Measurements from ENCODE around the gene CHRNA9. TPM values are rescaled to one million over a fixed set of nuclear protein-coding genes. Genes with fewer than 3 reads are reported as not detected.
"Not testable (repeated sequence)": the region's sequence is repeated elsewhere in the genome, so short reads cannot be mapped to it uniquely, and the experiment has no call there.

CHRNA9 gene
- not detected in 2 replicates for total RNA-seq
- long read RNA-seq = 0 reads

GRCh38 chr4:40334591-40335524 is at the start of gene CHRNA9:
Gene CHRNA9 (plus strand): TSS chr4:40335333. CDS start chr4:40335468, 135 bp downstream.
- no peak for DNase-seq (ENCODE audit: low read depth, low spot score)
- peaks cover 26% of the 10 kb centered on the region for H3K4me1 Mint-ChIP-seq
- no peak within 1 kb of the TSS for H3K27ac Mint-ChIP-seq (ENCODE audit: unreplicated experiment)
- no peak for TF ChIP-seq CTCF (conservative IDR thresholded peaks at IDR 0.05)
- no peaks in the 10 kb centered on the region for H3K27me3 Mint-ChIP-seq (ENCODE audit: low read depth)
- H3K4me3 Mint-ChIP-seq = no peak within 1 kb of the TSS
- H3K36me3 Mint-ChIP-seq (ENCODE audit: low read depth) = no peaks in the 10 kb centered on the region
- no peaks in the 10 kb centered on the region for H3K9me3 Mint-ChIP-seq

- Mint-ChIP-seq H3K9me3 (peaks cover 2% of the 10 kb centered on the region), H3K27me3 (ENCODE audit: low read depth) (peaks cover 5% of the 10 kb centered on the region), H3K27ac (ENCODE audit: unreplicated experiment) (no peak overlapping the region), H3K4me3 (no peak overlapping the region), H3K36me3 (ENCODE audit: low read depth) (no peaks in the 10 kb centered on the region), H3K4me1 (peaks cover 7% of the 10 kb centered on the region)
- DNase-seq (ENCODE audit: low read depth, low spot score) = no peak
- TF ChIP-seq CTCF (conservative IDR thresholded peaks at IDR 0.05) = no peak
These were observed 49.4 kb upstream of the CHRNA9 start for GRCh38 chr4:40285692-40286091.

GRCh38 chr4:40288566-40288965 is 46.6 kb upstream of the CHRNA9 start:
- no peak for DNase-seq (ENCODE audit: low read depth, low spot score)
- peaks cover 10% of the 10 kb centered on the region for H3K27me3 Mint-ChIP-seq (ENCODE audit: low read depth)
- peaks cover 6% of the 10 kb centered on the region for H3K9me3 Mint-ChIP-seq
- peaks cover 7% of the 10 kb centered on the region for H3K4me1 Mint-ChIP-seq
- no peaks in the 10 kb centered on the region for H3K36me3 Mint-ChIP-seq (ENCODE audit: low read depth)
- H3K4me3 Mint-ChIP-seq = no peak overlapping the region
- no peak for TF ChIP-seq CTCF (conservative IDR thresholded peaks at IDR 0.05)
- no peak overlapping the region for H3K27ac Mint-ChIP-seq (ENCODE audit: unreplicated experiment)

GRCh38 chr4:40289366-40290188 is 45.6 kb upstream of the CHRNA9 start:
- Mint-ChIP-seq H3K27me3 (ENCODE audit: low read depth) (peaks cover 10% of the 10 kb centered on the region), H3K27ac (ENCODE audit: unreplicated experiment) (no peak overlapping the region), H3K9me3 (peaks cover 6% of the 10 kb centered on the region), H3K4me1 (peaks cover 7% of the 10 kb centered on the region), H3K36me3 (ENCODE audit: low read depth) (no peaks in the 10 kb centered on the region), H3K4me3 (no peak overlapping the region)
- no peak for TF ChIP-seq CTCF (conservative IDR thresholded peaks at IDR 0.05)
- DNase-seq (ENCODE audit: low read depth, low spot score) = no peak

GRCh38 chr4:40290611-40291186 is 44.4 kb upstream of the CHRNA9 start:
- not testable (repeated sequence) for DNase-seq (ENCODE audit: low read depth, low spot score); H3K36me3 Mint-ChIP-seq (ENCODE audit: low read depth); H3K4me3 Mint-ChIP-seq; H3K9me3 Mint-ChIP-seq; H3K27ac Mint-ChIP-seq (ENCODE audit: unreplicated experiment); H3K4me1 Mint-ChIP-seq
- peaks cover 10% of the 10 kb centered on the region for H3K27me3 Mint-ChIP-seq (ENCODE audit: low read depth)

Data from neural crest cell (in vitro differentiated cells).